Heart left ventricle (tissue), 13 donors: ENCODE data around the gene RHPN2.

Experiments
- CTCF ChIP-seq, 12 donors: fragments of 200-600 bp; sonication (generic) in 4 of 12; IDR thresholded peaks; one replicate each; pipeline versions ENCODE4 v1.5.0 to v1.8.0; 2018 to 2022; ENCODE audit warnings: antibody characterized with exemption in 12 of 12, mild to moderate bottlenecking in 5 of 12
- POLR2A ChIP-seq, 2 donors: fragments of 450-650 bp; IDR thresholded peaks; one replicate each; pipeline ENCODE4 v1.6.1; 2017; ENCODE audit warnings: antibody characterized with exemption in 2 of 2, mild to moderate bottlenecking in 2 of 2, moderate library complexity in 2 of 2
- donor health status: ischemic (EF 13 %, LVEDD 7.1; RV severe dilation, severe dysfunction).
- donor health status: DM: no; HTN: yes; CAD: no.
- donor health status: DM: no; HTN: no; CAD: no.
- donor health status: ischemic (EF 25% LVEDD 6.9; RV normal size, moderate dysfunction).
- donor health status: ischemic (EF 25% LVEDD 5.7; RV mildly dilated, moderate dysfunction).
- donor health status: ischemic (EF 35%, LVEDD 5.7; RV mildly dilated, moderate dysfunction).
- donor health status: nonischemic (EF 11% LVEDD 7.7; RV severe dilation, severe dysfunction).
- donor health status: DM: yes; HTN: yes; CAD: no.
- donor health status: PGD.
- donor health status: ischemic (EF 29% LVEDD 5.4; RV normal size, mild dysfunction).
- donor health status: nonischemic (EF 23%, LVEDD 6.1; RV moderate dilation, normal function).

GRCh38 chr19:32930567-32930966 lies 134.1 kb downstream of the RHPN2 start:
- no peak for TF ChIP-seq CTCF (IDR thresholded peaks at IDR 0.05)
- TF ChIP-seq POLR2A (IDR thresholded peaks at IDR 0.05), result no peak
